HepG2 (cell line): ENCODE results near the gene LYST. TPM values are rescaled to one million over a fixed set of nuclear protein-coding genes. Genes with fewer than 3 reads are reported as not detected.

Experiments used
- AHDC1 ChIP-seq: sonication (generic); formaldehyde crosslinking; IDR thresholded peaks from 2 replicates; pipeline ENCODE4 v1.5.1; 2020; ENCODE audit warnings: mild to moderate bottlenecking, missing genetic modification reagents, borderline replicate concordance
- ATF7-NPFF ChIP-seq: sonication (generic); formaldehyde crosslinking; IDR thresholded peaks from 2 replicates; pipeline ENCODE4 v1.8.1; 2023; ENCODE audit warnings: mild to moderate bottlenecking, low read depth, missing genetic modification reagents, moderate library complexity
- CCDC6 ChIP-seq: sonication (generic); formaldehyde crosslinking; IDR thresholded peaks from 2 replicates; pipeline ENCODE4 v1.8.1; 2022; ENCODE audit warnings: mild to moderate bottlenecking, missing genetic modification reagents, moderate library complexity
- EP300 ChIP-seq, 3 experiments: sonication (generic) in 1 of 3; formaldehyde crosslinking in 1 of 3; IDR thresholded peaks; 2 replicates each; pipeline versions ENCODE4 v1.5.1 to v1.6.1; 2011 to 2020; ENCODE audit warnings: low read depth in 2 of 3, low read length in 2 of 3, borderline replicate concordance in 1 of 3, improper control_type of control experiment in 1 of 3, mild to moderate bottlenecking in 1 of 3, missing genetic modification reagents in 1 of 3, moderate library complexity in 1 of 3
- HNRNPH1 ChIP-seq: fragments of 200-400 bp; formaldehyde crosslinking; optimal IDR thresholded peaks from 2 replicates; pipeline ENCODE3; 2017; ENCODE audit warnings: mild to moderate bottlenecking, low read depth, low read length
- NCOR1 ChIP-seq: fragments of 200-600 bp; sonication (generic); IDR thresholded peaks from 2 replicates; pipeline ENCODE4 v1.7.0; 2017; ENCODE audit warnings: antibody characterized with exemption, low read length, borderline replicate concordance
- NR2F1 ChIP-seq, 2 experiments: fragments of 450-650 bp in 1 of 2; formaldehyde crosslinking in 1 of 2; IDR thresholded peaks; 2 replicates each; pipeline versions ENCODE4 v1.5.0 to v1.6.1; 2016 to 2020; ENCODE audit warnings: mild to moderate bottlenecking in 1 of 2, missing compliant biosample characterization in 1 of 2, missing genetic modification reagents in 1 of 2, moderate library complexity in 1 of 2
- RELA ChIP-seq: sonication (generic); formaldehyde crosslinking; IDR thresholded peaks from 2 replicates; pipeline ENCODE4 v1.4.0; 2020; ENCODE audit warnings: missing genetic modification reagents
- SNAPC5 ChIP-seq: sonication (generic); formaldehyde crosslinking; IDR thresholded peaks from 2 replicates; pipeline ENCODE4 v1.8.1; 2023; ENCODE audit warnings: mild to moderate bottlenecking, missing genetic modification reagents, borderline replicate concordance
- SOX6 ChIP-seq, 2 experiments: fragments of 450-650 bp in 1 of 2; sonication (generic) in 1 of 2; formaldehyde crosslinking in 1 of 2; IDR thresholded peaks; 2 replicates each; pipeline versions ENCODE4 v1.4.0 to v1.6.1; 2017 to 2020; ENCODE audit warnings: antibody characterized with exemption in 1 of 2, mild to moderate bottlenecking in 1 of 2, missing genetic modification reagents in 1 of 2
- ZBTB34 ChIP-seq: sonication (generic); formaldehyde crosslinking; IDR thresholded peaks from 2 replicates; pipeline ENCODE4 v1.8.0; 2022; ENCODE audit warnings: mild to moderate bottlenecking, missing genetic modification reagents
- ZNF331 ChIP-seq: sonication (generic); formaldehyde crosslinking; IDR thresholded peaks from 2 replicates; pipeline ENCODE4 v1.4.0; 2020; ENCODE audit warnings: missing genetic modification reagents
- ZNF781 ChIP-seq: sonication (generic); formaldehyde crosslinking; IDR thresholded peaks from 2 replicates; pipeline ENCODE4 v1.5.1; 2020; ENCODE audit warnings: borderline replicate concordance, mild to moderate bottlenecking, missing genetic modification reagents; ENCODE audit errors: not compliant biosample characterization
- polyA plus RNA-seq, 8 experiments: library from polyadenylated mRNA; depleted of rRNA in 3 of 8; stranded (reverse) in 7 of 8; unstranded in 1 of 8; fragments of >200 nt; fragmentation: Illumina TruSeq in 4 of 8; extraction: Trizol in 4 of 8; gene quantifications; 2 replicates each; pipeline versions ENCODE4 v1.2.1 to v1.2.3, GENCODE V29; 2011 to 2016; ENCODE audit warnings: low read depth in 4 of 8, missing spikeins in 1 of 8, mixed read lengths in 1 of 8; ENCODE audit not compliant: insufficient read depth in 1 of 8
- total RNA-seq, 5 experiments: library from RNA; depleted of rRNA; stranded (reverse); fragments of >200 nt; fragmentation: Illumina TruSeq; extraction: Trizol; gene quantifications; 2 replicates each; pipeline ENCODE4 v1.2.3, GENCODE V29; 2016; ENCODE audit warnings: low read depth in 1 of 5
- TF ChIP-seq, protein P1 (sequence below): sonication (generic); formaldehyde crosslinking; IDR thresholded peaks from 2 replicates; pipeline ENCODE4 v1.4.0; 2020; ENCODE audit warnings: missing genetic modification reagents
- TF ChIP-seq, protein P2 (sequence below): sonication (generic); formaldehyde crosslinking; IDR thresholded peaks from 2 replicates; pipeline ENCODE4 v1.5.1; 2020; ENCODE audit warnings: missing genetic modification reagents, mild to moderate bottlenecking, borderline replicate concordance

Gene LYST
- total and polyA plus RNA-seq, 2 of the 13 experiments (the other 11 are each of a cell fraction or from before 2014, with no cell fraction given) = 0.91 to 2.5 TPM

- no peak for TF ChIP-seq SOX6 (IDR thresholded peaks at IDR 0.05)
- TF ChIP-seq SOX6 (CRISPR knock-in tag; IDR thresholded peaks at IDR 0.05) = peak; percentile 92
- TF ChIP-seq, protein P1, sequence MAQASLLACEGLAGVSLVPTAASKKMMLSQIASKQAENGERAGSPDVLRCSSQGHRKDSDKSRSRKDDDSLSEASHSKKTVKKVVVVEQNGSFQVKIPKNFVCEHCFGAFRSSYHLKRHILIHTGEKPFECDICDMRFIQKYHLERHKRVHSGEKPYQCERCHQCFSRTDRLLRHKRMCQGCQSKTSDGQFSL (CRISPR knock-in tag) = no peak
- peak; percentile 38 to 60; a peak in 2 of 4 replicates for TF ChIP-seq NR2F1 (CRISPR knock-in tag; IDR thresholded peaks at IDR 0.05)
- peak in 1 of 2 experiments; percentile 73; a peak in 1 of 4 replicates for TF ChIP-seq EP300 (IDR thresholded peaks at IDR 0.05; ENCODE audit: low read depth in 2 of 2, low read length in 2 of 2)
- no peak for TF ChIP-seq EP300 (CRISPR knock-in tag; IDR thresholded peaks at IDR 0.05; ENCODE audit: borderline replicate concordance)
- TF ChIP-seq ATF7-NPFF (CRISPR knock-in tag) = no peak
- TF ChIP-seq, protein P2, sequence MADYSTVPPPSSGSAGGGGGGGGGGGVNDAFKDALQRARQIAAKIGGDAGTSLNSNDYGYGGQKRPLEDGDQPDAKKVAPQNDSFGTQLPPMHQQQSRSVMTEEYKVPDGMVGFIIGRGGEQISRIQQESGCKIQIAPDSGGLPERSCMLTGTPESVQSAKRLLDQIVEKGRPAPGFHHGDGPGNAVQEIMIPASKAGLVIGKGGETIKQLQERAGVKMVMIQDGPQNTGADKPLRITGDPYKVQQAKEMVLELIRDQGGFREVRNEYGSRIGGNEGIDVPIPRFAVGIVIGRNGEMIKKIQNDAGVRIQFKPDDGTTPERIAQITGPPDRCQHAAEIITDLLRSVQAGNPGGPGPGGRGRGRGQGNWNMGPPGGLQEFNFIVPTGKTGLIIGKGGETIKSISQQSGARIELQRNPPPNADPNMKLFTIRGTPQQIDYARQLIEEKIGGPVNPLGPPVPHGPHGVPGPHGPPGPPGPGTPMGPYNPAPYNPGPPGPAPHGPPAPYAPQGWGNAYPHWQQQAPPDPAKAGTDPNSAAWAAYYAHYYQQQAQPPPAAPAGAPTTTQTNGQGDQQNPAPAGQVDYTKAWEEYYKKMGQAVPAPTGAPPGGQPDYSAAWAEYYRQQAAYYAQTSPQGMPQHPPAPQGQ (CRISPR knock-in tag) = no peak
- peak; percentile 45; the same call in 1 of the 2 replicates for TF ChIP-seq AHDC1 (CRISPR knock-in tag)
- no peak for TF ChIP-seq RELA (CRISPR knock-in tag)
- TF ChIP-seq ZNF331 = 0 out of 2 replicates have a peak, but pooled peaks have one; percentile 24
- 0 out of 2 replicates have a peak, but pooled peaks have one; percentile 23 for TF ChIP-seq ZBTB34 (CRISPR knock-in tag)
- TF ChIP-seq HNRNPH1 = no peak
- no peak; the same call in 1 of the 2 replicates for TF ChIP-seq CCDC6 (CRISPR knock-in tag)
- no peak for TF ChIP-seq ZNF781 (CRISPR knock-in tag)
- no peak for TF ChIP-seq SNAPC5 (CRISPR knock-in tag)
- TF ChIP-seq NCOR1 = peak; percentile 74
These were observed 26.2 kb upstream of the LYST start (continued) for GRCh38 chr1:235892734-235893413.
